SK-N-SH treated with all-trans-retinoic acid at 6 μM for 48 hours (cell line): ENCODE data around the gene RNASE9.

Experiments
- CSDC2 ChIP-seq: fragments of 250-450 bp; sonication (Bioruptor Pico); IDR thresholded peaks from 2 replicates; pipeline ENCODE4 v1.5.0; 2020; ENCODE audit warnings: mild to moderate bottlenecking, moderate library complexity
- GLIS3 ChIP-seq: fragments of 250-450 bp; sonication (Bioruptor Pico); IDR thresholded peaks from 2 replicates; pipeline ENCODE4 v1.5.0; 2020; ENCODE audit warnings: mild to moderate bottlenecking, moderate library complexity
- ISL1 ChIP-seq: fragments of 250-450 bp; sonication (Bioruptor Pico); IDR thresholded peaks from 2 replicates; pipeline ENCODE4 v2.1.2; 2022; ENCODE audit warnings: mild to moderate bottlenecking, moderate library complexity
- RARB ChIP-seq: fragments of 250-450 bp; sonication (Bioruptor Pico); IDR thresholded peaks from 2 replicates; pipeline ENCODE4 v1.8.0; 2021; ENCODE audit warnings: mild to moderate bottlenecking, moderate library complexity
- SNAI2 ChIP-seq: fragments of 250-450 bp; sonication (Bioruptor Pico); IDR thresholded peaks from 2 replicates; pipeline ENCODE4 v1.5.0; 2020; ENCODE audit warnings: mild to moderate bottlenecking, moderate library complexity
- ZFP3 ChIP-seq: fragments of 250-450 bp; sonication (Bioruptor Pico); IDR thresholded peaks from 2 replicates; pipeline ENCODE4 v1.5.0; 2020; ENCODE audit warnings: mild to moderate bottlenecking, moderate library complexity
- ZFP30 ChIP-seq: fragments of 450-650 bp; formaldehyde crosslinking; IDR thresholded peaks from 2 replicates; pipeline ENCODE4 v1.5.0; 2022; ENCODE audit warnings: mild to moderate bottlenecking, moderate library complexity
- ZNF70 ChIP-seq: fragments of 450-650 bp; formaldehyde crosslinking; IDR thresholded peaks from 2 replicates; pipeline ENCODE4 v1.5.0; 2020; ENCODE audit warnings: mild to moderate bottlenecking, moderate library complexity
- TF ChIP-seq, protein P1 (sequence below): fragments of 250-450 bp; sonication (Bioruptor Pico); IDR thresholded peaks from 2 replicates; pipeline ENCODE4 v1.8.0; 2020; ENCODE audit warnings: mild to moderate bottlenecking, moderate library complexity, borderline replicate concordance
- TF ChIP-seq, protein P2 (sequence below): fragments of 250-450 bp; sonication (Bioruptor Pico); IDR thresholded peaks from 2 replicates; pipeline ENCODE4 v1.5.1; 2021; ENCODE audit warnings: mild to moderate bottlenecking, moderate library complexity

DNA sequence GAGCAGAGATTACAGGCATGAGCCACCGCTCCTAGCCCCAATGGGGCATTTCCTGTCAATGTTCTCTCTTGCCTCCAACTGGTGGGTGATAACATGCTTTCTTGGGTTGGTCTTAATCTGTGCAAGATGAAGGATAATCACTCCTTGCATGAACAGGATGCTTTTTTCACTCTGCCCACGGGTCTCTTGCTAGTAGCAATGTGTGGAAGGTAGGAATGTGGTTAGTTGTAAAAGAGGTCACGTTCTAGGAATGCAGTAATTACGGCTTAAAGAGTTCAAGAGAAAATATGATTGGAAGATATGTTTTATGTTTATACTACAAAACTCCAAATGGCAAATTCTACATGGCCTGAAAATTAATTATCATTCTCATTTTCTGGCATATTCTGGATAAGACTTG is 45.0 kb downstream of the RNASE9 start:
- TF ChIP-seq RARB (no peak), GLIS3 (CRISPR knock-in tag) (no peak), ZNF70 (no peak), ZFP30 (CRISPR knock-in tag) (no peak), ISL1 (no peak), SNAI2 (CRISPR knock-in tag) (no peak), CSDC2 (CRISPR knock-in tag) (no peak), ZFP3 (CRISPR knock-in tag) (no peak)
- TF ChIP-seq, protein P1, sequence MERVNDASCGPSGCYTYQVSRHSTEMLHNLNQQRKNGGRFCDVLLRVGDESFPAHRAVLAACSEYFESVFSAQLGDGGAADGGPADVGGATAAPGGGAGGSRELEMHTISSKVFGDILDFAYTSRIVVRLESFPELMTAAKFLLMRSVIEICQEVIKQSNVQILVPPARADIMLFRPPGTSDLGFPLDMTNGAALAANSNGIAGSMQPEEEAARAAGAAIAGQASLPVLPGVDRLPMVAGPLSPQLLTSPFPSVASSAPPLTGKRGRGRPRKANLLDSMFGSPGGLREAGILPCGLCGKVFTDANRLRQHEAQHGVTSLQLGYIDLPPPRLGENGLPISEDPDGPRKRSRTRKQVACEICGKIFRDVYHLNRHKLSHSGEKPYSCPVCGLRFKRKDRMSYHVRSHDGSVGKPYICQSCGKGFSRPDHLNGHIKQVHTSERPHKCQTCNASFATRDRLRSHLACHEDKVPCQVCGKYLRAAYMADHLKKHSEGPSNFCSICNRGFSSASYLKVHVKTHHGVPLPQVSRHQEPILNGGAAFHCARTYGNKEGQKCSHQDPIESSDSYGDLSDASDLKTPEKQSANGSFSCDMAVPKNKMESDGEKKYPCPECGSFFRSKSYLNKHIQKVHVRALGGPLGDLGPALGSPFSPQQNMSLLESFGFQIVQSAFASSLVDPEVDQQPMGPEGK (CRISPR knock-in tag), result no peak
- TF ChIP-seq, protein P2, sequence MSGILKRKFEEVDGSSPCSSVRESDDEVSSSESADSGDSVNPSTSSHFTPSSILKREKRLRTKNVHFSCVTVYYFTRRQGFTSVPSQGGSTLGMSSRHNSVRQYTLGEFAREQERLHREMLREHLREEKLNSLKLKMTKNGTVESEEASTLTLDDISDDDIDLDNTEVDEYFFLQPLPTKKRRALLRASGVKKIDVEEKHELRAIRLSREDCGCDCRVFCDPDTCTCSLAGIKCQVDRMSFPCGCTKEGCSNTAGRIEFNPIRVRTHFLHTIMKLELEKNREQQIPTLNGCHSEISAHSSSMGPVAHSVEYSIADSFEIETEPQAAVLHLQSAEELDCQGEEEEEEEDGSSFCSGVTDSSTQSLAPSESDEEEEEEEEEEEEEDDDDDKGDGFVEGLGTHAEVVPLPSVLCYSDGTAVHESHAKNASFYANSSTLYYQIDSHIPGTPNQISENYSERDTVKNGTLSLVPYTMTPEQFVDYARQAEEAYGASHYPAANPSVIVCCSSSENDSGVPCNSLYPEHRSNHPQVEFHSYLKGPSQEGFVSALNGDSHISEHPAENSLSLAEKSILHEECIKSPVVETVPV (CRISPR knock-in tag), result no peak
